ENCODE results near the gene SARM1.

Gene SARM1

DNA sequence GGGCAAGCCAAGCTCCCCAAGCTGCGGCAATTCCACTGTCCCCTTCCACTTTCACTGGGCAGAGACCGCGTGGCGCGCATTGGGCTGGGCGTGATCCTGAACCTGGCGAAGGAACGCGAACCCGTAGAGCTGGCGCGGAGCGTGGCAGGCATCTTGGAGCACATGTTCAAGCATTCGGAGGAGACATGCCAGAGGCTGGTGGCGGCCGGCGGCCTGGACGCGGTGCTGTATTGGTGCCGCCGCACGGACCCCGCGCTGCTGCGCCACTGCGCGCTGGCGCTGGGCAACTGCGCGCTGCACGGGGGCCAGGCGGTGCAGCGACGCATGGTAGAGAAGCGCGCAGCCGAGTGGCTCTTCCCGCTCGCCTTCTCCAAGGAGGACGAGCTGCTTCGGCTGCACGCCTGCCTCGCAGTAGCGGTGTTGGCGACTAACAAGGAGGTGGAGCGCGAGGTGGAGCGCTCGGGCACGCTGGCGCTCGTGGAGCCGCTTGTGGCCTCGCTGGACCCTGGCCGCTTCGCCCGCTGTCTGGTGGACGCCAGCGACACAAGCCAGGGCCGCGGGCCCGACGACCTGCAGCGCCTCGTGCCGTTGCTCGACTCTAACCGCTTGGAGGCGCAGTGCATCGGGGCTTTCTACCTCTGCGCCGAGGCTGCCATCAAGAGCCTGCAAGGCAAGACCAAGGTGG, 9.8 kb downstream of the SARM1 start:
- DNase-seq (ENCODE audit: low spot score): peak; percentile 69
- TF ChIP-seq, protein P1, sequence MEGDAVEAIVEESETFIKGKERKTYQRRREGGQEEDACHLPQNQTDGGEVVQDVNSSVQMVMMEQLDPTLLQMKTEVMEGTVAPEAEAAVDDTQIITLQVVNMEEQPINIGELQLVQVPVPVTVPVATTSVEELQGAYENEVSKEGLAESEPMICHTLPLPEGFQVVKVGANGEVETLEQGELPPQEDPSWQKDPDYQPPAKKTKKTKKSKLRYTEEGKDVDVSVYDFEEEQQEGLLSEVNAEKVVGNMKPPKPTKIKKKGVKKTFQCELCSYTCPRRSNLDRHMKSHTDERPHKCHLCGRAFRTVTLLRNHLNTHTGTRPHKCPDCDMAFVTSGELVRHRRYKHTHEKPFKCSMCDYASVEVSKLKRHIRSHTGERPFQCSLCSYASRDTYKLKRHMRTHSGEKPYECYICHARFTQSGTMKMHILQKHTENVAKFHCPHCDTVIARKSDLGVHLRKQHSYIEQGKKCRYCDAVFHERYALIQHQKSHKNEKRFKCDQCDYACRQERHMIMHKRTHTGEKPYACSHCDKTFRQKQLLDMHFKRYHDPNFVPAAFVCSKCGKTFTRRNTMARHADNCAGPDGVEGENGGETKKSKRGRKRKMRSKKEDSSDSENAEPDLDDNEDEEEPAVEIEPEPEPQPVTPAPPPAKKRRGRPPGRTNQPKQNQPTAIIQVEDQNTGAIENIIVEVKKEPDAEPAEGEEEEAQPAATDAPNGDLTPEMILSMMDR (IDR thresholded peaks at IDR 0.05; ENCODE audit: extremely low read depth, missing control alignments): peak; percentile 77

DNA sequence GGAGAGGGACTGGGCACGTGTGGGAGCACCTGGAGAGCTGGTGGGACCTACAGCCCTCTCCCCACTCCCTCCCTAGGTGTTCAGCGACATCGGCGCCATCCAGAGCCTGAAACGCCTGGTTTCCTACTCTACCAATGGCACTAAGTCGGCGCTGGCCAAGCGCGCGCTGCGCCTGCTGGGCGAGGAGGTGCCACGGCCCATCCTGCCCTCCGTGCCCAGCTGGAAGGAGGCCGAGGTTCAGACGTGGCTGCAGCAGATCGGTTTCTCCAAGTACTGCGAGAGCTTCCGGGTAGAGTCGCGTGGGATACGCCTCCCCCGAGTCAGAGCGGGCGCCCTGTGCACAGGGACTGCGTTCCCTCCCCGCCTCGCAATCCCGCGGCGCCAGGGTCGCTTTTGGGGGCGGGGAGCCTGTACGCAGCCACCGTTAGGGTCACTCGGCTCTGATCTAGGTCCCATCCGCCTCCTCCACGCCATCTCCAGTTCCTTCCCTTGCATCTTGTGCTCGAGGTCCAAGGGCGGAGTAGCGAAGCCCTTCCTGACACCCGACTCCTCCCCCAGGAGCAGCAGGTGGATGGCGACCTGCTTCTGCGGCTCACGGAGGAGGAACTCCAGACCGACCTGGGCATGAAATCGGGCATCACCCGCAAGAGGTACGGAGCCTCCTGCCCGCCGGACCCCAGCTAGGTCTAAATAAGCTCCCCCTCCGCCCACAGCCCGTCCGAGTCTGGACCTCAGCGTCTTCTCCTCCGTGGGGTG, 13.0 kb downstream of the SARM1 start:
- TF ChIP-seq, protein P1 (IDR thresholded peaks at IDR 0.05; ENCODE audit: extremely low read depth, missing control alignments): no peak

DNA sequence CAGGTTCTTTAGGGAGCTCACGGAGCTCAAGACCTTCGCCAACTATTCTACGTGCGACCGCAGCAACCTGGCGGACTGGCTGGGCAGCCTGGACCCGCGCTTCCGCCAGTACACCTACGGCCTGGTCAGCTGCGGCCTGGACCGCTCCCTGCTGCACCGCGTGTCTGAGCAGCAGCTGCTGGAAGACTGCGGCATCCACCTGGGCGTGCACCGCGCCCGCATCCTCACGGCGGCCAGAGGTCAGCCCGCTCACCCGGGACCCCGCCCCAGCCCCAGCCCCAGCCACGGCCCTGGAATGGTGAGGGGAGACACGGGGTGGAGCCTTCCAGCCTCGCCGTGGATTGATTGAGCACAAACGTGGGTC, 13.5 kb downstream of the SARM1 start:
- TF ChIP-seq, protein P1 (IDR thresholded peaks at IDR 0.05; ENCODE audit: extremely low read depth, missing control alignments): no peak
- no peak for DNase-seq (ENCODE audit: low spot score)

More for the DNA sequence above, 13.0 kb downstream of the SARM1 start:
- peak; percentile 85 for DNase-seq (ENCODE audit: low spot score)

DNA sequence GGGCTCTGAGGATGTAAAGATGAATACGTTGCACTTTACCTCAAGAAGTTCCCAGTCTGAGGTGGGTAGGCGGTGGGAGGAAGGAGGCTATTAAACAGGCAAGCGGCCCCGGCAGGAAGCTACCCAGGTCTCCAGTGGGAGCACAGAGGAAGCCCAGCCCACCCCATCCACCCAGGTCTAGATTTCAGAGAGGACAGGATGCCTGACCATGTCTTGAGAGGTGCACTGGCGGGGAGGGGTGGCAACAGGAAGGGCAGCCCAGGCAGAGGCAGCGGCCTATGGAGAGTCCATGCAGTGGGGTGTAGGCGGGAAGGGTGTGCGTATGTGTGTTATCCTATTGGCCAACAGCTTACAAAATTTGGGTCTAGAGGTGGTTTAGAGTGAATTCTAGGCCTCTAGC, 13.9 kb downstream of the SARM1 start:
- TF ChIP-seq, protein P1 (IDR thresholded peaks at IDR 0.05; ENCODE audit: extremely low read depth, missing control alignments): no peak
- no peak for DNase-seq (ENCODE audit: low spot score)

DNA sequence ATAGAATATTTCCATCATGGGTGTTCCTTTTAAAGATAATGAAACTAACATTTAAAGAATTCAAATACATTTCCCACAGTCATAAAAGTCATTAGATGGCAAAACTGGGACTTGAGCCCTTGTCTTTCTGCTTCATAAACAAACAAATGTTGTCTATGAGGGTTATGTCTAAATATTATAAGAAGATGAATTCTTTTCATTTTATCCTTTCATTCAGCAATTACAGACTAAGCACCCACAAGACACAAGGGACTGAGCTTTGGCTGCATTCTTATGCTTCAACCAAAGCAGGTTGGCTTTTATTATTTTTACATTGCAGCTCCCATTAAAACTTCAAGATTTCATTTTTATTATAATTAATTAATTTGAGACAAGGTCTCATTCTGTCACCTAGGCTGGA, 14.9 kb downstream of the SARM1 start:
- DNase-seq (ENCODE audit: low spot score): no peak
- TF ChIP-seq, protein P1 (IDR thresholded peaks at IDR 0.05; ENCODE audit: extremely low read depth, missing control alignments): no peak

DNA sequence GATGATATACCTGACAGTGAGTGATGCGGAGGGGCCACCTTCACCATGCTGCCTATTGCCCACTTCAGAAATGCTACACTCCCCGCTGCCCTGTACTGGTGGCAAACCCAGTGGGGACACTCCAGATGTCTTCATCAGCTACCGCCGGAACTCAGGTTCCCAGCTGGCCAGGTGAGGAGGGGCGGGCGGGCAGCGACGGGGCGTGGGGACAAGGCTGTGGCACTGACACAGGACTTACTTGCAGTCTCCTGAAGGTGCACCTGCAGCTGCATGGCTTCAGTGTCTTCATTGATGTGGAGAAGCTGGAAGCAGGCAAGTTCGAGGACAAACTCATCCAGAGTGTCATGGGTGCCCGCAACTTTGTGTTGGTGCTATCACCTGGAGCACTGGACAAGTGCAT, 16.6 kb downstream of the SARM1 start:
- TF ChIP-seq, protein P1 (IDR thresholded peaks at IDR 0.05; ENCODE audit: extremely low read depth, missing control alignments): no peak
- no peak for DNase-seq (ENCODE audit: low spot score)

DNA sequence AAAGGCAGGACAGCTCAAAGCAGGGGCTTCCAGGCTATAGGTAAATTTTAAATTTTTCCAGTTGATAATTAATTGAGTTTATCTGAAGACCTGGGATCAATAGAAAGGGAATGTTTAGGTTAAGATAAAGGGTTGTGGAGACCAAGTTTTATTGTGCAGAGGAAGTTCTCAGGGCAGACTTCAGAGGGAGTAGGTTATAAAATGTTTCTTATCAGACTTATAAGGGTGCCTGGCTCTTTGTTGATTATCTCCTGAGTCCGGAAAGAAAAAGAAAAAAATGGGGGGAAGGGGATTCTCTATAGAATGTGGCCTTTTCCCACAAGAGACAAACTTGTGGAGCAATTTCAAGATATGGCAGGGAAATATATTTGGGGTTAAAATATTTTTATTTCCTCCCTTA, 18.6 kb downstream of the SARM1 start:
- DNase-seq (ENCODE audit: low spot score): no peak
- TF ChIP-seq, protein P1 (IDR thresholded peaks at IDR 0.05; ENCODE audit: extremely low read depth, missing control alignments): no peak

All from GM20000 (cell line).